ENCODE measurements around the gene MASP1.

MASP1 gene

GRCh38 chr3:187293516-187294430 lies 2.2 kb upstream of the MASP1 start:
- no peak for DNase-seq (ENCODE audit: low read depth)

- no peak for DNase-seq (ENCODE audit: low read depth)
These were observed 1.3 kb upstream of the MASP1 start for GRCh38 chr3:187292631-187293515.

GRCh38 chr3:187292181-187292580 lies 644 bp upstream of the MASP1 start:
- no peak for DNase-seq (ENCODE audit: low read depth)

- DNase-seq (ENCODE audit: low read depth), result no peak
These were observed 481 bp downstream of the MASP1 start for GRCh38 chr3:187291001-187291511.

GRCh38 chr3:187290503-187290902 lies 1.0 kb downstream of the MASP1 start:
- no peak for DNase-seq (ENCODE audit: low read depth)

GRCh38 chr3:187288855-187289605 lies 2.5 kb downstream of the MASP1 start:
- no peak for DNase-seq (ENCODE audit: low read depth)

GRCh38 chr3:187288131-187288854 lies 3.2 kb downstream of the MASP1 start:
- no peak for DNase-seq (ENCODE audit: low read depth)

- no peak for DNase-seq (ENCODE audit: low read depth)
These were observed 4.3 kb downstream of the MASP1 start for GRCh38 chr3:187287256-187287655.

- DNase-seq (ENCODE audit: low read depth), result no peak
These were observed 5.0 kb downstream of the MASP1 start for GRCh38 chr3:187286467-187287059.

- no peak for DNase-seq (ENCODE audit: low read depth)
These were observed 10.3 kb downstream of the MASP1 start for GRCh38 chr3:187281191-187281714.

- no peak for DNase-seq (ENCODE audit: low read depth)
These were observed 10.9 kb downstream of the MASP1 start for GRCh38 chr3:187280644-187281043.

- DNase-seq (ENCODE audit: low read depth), result no peak
These were observed 14.4 kb downstream of the MASP1 start for GRCh38 chr3:187277129-187277462.

GRCh38 chr3:187276397-187277128 lies 15.0 kb downstream of the MASP1 start:
- no peak for DNase-seq (ENCODE audit: low read depth)

GRCh38 chr3:187274977-187275338 lies 16.6 kb downstream of the MASP1 start:
- no peak for DNase-seq (ENCODE audit: low read depth)

GRCh38 chr3:187274315-187274976 lies 17.1 kb downstream of the MASP1 start:
- DNase-seq (ENCODE audit: low read depth), result no peak

GRCh38 chr3:187271582-187271981 lies 20.0 kb downstream of the MASP1 start:
- no peak for DNase-seq (ENCODE audit: low read depth)

- DNase-seq (ENCODE audit: low read depth), result no peak
These were observed 22.1 kb downstream of the MASP1 start for GRCh38 chr3:187269486-187269885.

GRCh38 chr3:187267306-187267705 lies 24.2 kb downstream of the MASP1 start:
- no peak for DNase-seq (ENCODE audit: low read depth)

- DNase-seq (ENCODE audit: low read depth), result no peak
These were observed 24.8 kb downstream of the MASP1 start for GRCh38 chr3:187266691-187267090.

Data from stimulated activated CD8-positive, alpha-beta memory T cell treated with anti-CD3 and anti-CD28 coated beads, Interleukin-15, amount 100 ng/mL, for 24 hours (primary cell).